Measurements from ENCODE around the gene ENDOV.

Gene ENDOV

DNA sequence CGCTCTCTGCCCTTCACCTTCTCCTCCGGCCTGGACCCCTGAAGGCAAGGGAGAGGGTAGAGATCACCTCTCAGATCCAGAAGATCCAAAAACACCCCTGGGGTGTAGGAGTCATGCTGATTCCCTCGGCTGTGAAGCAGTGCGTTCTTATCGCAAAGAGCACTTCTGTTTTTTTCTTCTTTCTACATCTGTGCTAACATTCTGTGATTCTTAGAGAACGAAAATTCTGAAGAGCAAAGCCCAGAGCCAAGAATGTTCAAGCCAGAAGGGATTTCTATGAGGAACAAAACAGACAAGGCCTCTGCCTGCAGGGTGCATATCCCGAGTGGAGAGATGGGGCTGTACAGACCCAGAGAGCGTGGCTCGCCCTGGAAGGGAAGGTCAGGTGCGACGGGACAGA lies 44.3 kb downstream of the ENDOV start:
- Histone ChIP-seq H3K4me3 (replicated peaks; ENCODE audit: low read depth, low read length) (no peak overlapping the region), H3K27me3 (replicated peaks; ENCODE audit: control insufficient read depth, insufficient read depth, low read length) (peaks cover 3% of the 10 kb centered on the region), H3K36me3 (ENCODE audit: control insufficient read depth, insufficient read depth, low read length) (no peaks in the 10 kb centered on the region)
- TF ChIP-seq, protein P1, sequence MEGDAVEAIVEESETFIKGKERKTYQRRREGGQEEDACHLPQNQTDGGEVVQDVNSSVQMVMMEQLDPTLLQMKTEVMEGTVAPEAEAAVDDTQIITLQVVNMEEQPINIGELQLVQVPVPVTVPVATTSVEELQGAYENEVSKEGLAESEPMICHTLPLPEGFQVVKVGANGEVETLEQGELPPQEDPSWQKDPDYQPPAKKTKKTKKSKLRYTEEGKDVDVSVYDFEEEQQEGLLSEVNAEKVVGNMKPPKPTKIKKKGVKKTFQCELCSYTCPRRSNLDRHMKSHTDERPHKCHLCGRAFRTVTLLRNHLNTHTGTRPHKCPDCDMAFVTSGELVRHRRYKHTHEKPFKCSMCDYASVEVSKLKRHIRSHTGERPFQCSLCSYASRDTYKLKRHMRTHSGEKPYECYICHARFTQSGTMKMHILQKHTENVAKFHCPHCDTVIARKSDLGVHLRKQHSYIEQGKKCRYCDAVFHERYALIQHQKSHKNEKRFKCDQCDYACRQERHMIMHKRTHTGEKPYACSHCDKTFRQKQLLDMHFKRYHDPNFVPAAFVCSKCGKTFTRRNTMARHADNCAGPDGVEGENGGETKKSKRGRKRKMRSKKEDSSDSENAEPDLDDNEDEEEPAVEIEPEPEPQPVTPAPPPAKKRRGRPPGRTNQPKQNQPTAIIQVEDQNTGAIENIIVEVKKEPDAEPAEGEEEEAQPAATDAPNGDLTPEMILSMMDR (IDR thresholded peaks at IDR 0.05; ENCODE audit: insufficient read depth, low read length, poor library complexity, severe bottlenecking) = no peak
- no peak for DNase-seq (ENCODE audit: extremely low read depth, insufficient read length)

DNA sequence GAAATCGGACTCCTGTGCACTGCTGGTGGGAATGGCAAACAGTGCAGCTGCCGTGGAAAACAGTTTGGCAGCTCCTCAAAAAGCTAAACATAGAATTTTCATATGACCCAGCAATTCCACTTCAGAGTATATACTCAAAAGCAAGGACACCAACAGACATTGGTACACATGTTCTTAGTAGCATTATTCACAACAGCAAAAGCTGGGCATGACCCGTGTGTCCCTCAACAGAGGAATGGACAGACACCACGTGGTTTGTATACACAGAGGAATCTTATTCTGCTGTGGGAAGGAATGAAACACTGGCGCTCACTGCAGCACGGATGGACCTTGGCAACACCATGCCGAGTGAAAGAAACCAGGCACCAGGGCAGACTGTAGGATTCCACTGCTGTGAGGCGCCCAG lies 45.5 kb downstream of the ENDOV start:
- no peaks in the 10 kb centered on the region for H3K36me3 ChIP-seq (ENCODE audit: control insufficient read depth, insufficient read depth, low read length)
- TF ChIP-seq, protein P1 (IDR thresholded peaks at IDR 0.05; ENCODE audit: insufficient read depth, low read length, poor library complexity, severe bottlenecking) = no peak
- no peak for DNase-seq (ENCODE audit: extremely low read depth, insufficient read length)
- peaks cover 3% of the 10 kb centered on the region for H3K27me3 ChIP-seq (replicated peaks; ENCODE audit: control insufficient read depth, insufficient read depth, low read length)
- no peak overlapping the region for H3K4me3 ChIP-seq (replicated peaks; ENCODE audit: low read depth, low read length)

DNA sequence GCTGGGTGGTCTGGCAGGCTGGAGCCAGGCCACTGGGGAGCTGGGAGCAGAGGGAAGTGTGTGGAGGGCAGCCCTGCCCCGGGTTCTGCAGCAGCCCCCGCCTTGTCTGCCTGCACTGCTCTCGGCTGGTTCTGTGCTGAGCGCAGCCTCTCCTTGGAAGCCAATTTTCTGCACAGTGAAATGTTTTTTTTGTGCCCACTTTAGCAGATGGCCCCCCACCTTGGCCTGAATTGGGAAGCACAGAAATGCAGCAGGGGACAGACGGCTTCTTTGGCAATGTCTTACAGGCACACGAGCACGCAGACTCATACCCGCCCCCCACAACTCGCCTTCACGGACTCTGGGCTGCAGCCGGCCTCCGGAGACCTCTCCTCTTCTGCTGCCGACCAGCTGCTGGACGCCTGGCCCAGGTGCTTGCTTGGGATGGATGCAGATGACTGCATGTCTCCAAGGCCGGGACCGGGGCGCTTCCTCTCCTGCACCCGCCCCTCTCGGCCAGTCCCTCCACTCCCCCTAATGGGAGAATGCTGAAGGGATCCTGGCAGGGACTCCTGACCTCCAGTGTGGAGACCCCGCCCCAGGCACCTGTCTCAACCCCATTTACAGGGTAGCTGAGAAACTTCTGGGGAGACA lies 46.7 kb downstream of the ENDOV start:
- H3K4me3 ChIP-seq (replicated peaks; ENCODE audit: low read depth, low read length) = no peak overlapping the region
- no peak for DNase-seq (ENCODE audit: extremely low read depth, insufficient read length)
- peaks cover 3% of the 10 kb centered on the region for H3K27me3 ChIP-seq (replicated peaks; ENCODE audit: control insufficient read depth, insufficient read depth, low read length)
- TF ChIP-seq, protein P1 (IDR thresholded peaks at IDR 0.05; ENCODE audit: insufficient read depth, low read length, poor library complexity, severe bottlenecking) = no peak
- no peaks in the 10 kb centered on the region for H3K36me3 ChIP-seq (ENCODE audit: control insufficient read depth, insufficient read depth, low read length)

DNA sequence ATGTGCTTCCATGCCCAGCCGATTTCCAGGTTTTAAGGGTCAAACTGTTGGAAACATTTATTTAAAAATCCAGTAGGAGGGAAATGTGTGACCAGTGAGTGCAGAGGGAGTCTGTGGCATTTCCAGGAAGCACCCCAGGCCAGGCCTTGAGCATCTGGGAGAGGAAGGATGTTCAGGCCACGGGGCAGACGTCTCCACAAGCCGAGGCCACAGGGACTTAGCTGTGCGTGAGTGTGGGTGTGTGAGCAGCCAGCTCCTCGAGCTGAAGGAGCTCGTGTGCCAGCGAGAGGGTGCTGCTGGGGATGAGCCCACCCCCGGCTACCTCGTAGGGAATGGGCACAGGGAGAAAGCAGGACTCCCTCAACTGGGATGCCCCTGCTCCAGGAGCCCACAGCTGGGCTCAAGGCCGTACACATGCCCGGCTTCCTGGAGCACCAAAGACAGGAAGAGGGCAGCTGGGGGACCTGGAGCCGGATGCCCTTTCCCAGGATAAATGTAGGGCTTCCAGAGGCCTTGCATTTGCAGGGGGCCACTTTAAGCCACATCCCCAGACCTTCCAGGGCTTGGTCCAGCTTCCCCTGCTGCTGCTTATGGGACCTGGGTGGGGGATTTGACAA lies 48.9 kb downstream of the ENDOV start:
- no peaks in the 10 kb centered on the region for H3K36me3 ChIP-seq (ENCODE audit: control insufficient read depth, insufficient read depth, low read length)
- no peak for DNase-seq (ENCODE audit: extremely low read depth, insufficient read length)
- TF ChIP-seq, protein P1 (IDR thresholded peaks at IDR 0.05; ENCODE audit: insufficient read depth, low read length, poor library complexity, severe bottlenecking) = no peak
- no peak overlapping the region for H3K4me3 ChIP-seq (replicated peaks; ENCODE audit: low read depth, low read length)
- H3K27me3 ChIP-seq (replicated peaks; ENCODE audit: control insufficient read depth, insufficient read depth, low read length) = peaks cover 1% of the 10 kb centered on the region

DNA sequence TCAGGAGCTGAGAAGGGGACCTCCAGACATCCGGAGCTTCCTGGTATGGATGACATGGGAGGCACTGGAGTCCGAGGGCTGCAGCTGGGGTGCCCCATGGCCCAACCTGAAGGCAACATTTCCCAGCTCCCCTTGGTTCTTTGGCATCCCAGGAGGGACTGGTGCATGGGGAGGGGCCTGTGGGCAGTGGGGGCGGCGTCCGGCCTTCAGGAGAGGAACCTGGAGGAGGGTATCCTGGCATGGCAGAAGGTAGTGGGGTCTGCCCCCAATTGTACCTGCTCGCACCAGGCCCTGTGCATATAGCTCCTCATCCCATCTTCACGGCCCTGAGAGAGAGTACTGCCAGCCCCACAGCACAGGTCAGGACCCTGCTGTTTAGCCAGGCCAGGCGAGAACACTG lies 49.5 kb downstream of the ENDOV start:
- peaks cover 1% of the 10 kb centered on the region for H3K27me3 ChIP-seq (replicated peaks; ENCODE audit: control insufficient read depth, insufficient read depth, low read length)
- TF ChIP-seq, protein P1 (IDR thresholded peaks at IDR 0.05; ENCODE audit: insufficient read depth, low read length, poor library complexity, severe bottlenecking) = no peak
- H3K36me3 ChIP-seq (ENCODE audit: control insufficient read depth, insufficient read depth, low read length) = no peaks in the 10 kb centered on the region
- no peak overlapping the region for H3K4me3 ChIP-seq (replicated peaks; ENCODE audit: low read depth, low read length)
- DNase-seq (ENCODE audit: extremely low read depth, insufficient read length) = no peak

Measured in GM06990 (cell line).